Muscle layer of duodenum (tissue), 2 donors: ENCODE data around the gene C10orf88.

Experiments
- H3K27ac ChIP-seq: one replicate; pipeline ENCODE4 v1.7.0; 2013; ENCODE audit warnings: mild to moderate bottlenecking, low read length
- H3K27me3 ChIP-seq: one replicate; pipeline ENCODE4 v1.7.0; 2013; ENCODE audit warnings: low read depth, mild to moderate bottlenecking, control low read depth, low read length
- H3K36me3 ChIP-seq, 2 donors: one replicate each; pipeline ENCODE4 v1.7.0; 2013; ENCODE audit warnings: low read length in 2 of 2, control low read depth in 1 of 2, mild to moderate bottlenecking in 1 of 2; ENCODE audit not compliant: insufficient read depth in 2 of 2, control insufficient read depth in 1 of 2
- H3K4me1 ChIP-seq, 2 donors: one replicate each; pipeline ENCODE4 v1.7.0; 2013; ENCODE audit warnings: low read length in 2 of 2, mild to moderate bottlenecking in 2 of 2, control low read depth in 1 of 2, moderate library complexity in 1 of 2; ENCODE audit not compliant: insufficient read depth in 2 of 2, control insufficient read depth in 1 of 2
- H3K4me3 ChIP-seq, 2 donors: one replicate each; pipeline ENCODE4 v1.7.0; 2013; ENCODE audit warnings: low read length in 2 of 2, low read depth in 1 of 2, mild to moderate bottlenecking in 1 of 2
- H3K9me3 ChIP-seq, 2 donors: one replicate each; pipeline ENCODE4 v1.7.0; 2013; ENCODE audit warnings: low read length in 2 of 2, control low read depth in 1 of 2, mild to moderate bottlenecking in 1 of 2; ENCODE audit not compliant: control insufficient read depth in 1 of 2
- donor health status: healthy.

The C10orf88 gene

GRCh38 chr10:122953902-122954730 is at the start of gene C10orf88:
C10orf88 (minus strand) TSS chr10:122954227; CDS start chr10:122954178, 49 bp downstream.
- no peaks in the 10 kb centered on the region for H3K9me3 ChIP-seq
- H3K27me3 ChIP-seq = no peaks in the 10 kb centered on the region
- peak within 1 kb of the TSS; percentile 65 to 89 for H3K4me3 ChIP-seq
- H3K27ac ChIP-seq = no peak within 1 kb of the TSS
- H3K4me1 ChIP-seq = peaks cover 0 to 16% of the 10 kb centered on the region in 2 donors
- H3K36me3 ChIP-seq = peaks cover 3 to 6% of the 10 kb centered on the region in 2 donors

GRCh38 chr10:123001370-123001769 is 47.3 kb upstream of the C10orf88 start:
- H3K27ac ChIP-seq = no peak overlapping the region
- H3K4me1 ChIP-seq = peaks cover 0 to 36% of the 10 kb centered on the region in 2 donors
- no peaks in the 10 kb centered on the region for H3K9me3 ChIP-seq
- H3K4me3 ChIP-seq = no peak overlapping the region
- peaks cover 0 to 4% of the 10 kb centered on the region in 2 donors for H3K36me3 ChIP-seq
- no peaks in the 10 kb centered on the region for H3K27me3 ChIP-seq

GRCh38 chr10:123000155-123000554 is 46.1 kb upstream of the C10orf88 start:
- Histone ChIP-seq H3K4me3 (no peak overlapping the region), H3K4me1 (peaks cover 0 to 28% of the 10 kb centered on the region in 2 donors), H3K36me3 (peaks cover 3 to 16% of the 10 kb centered on the region in 2 donors), H3K27me3 (no peaks in the 10 kb centered on the region), H3K27ac (no peak overlapping the region), H3K9me3 (no peaks in the 10 kb centered on the region)

- Histone ChIP-seq H3K36me3 (peaks cover 9 to 24% of the 10 kb centered on the region in 2 donors), H3K4me1 (peaks cover 0 to 23% of the 10 kb centered on the region in 2 donors), H3K27me3 (no peaks in the 10 kb centered on the region), H3K9me3 (no peaks in the 10 kb centered on the region), H3K27ac (no peak overlapping the region), H3K4me3 (no peak overlapping the region)
These were observed 45.3 kb upstream of the C10orf88 start for GRCh38 chr10:122999347-122999746.

GRCh38 chr10:122998934-122999333 is 44.9 kb upstream of the C10orf88 start:
- H3K9me3 ChIP-seq = no peaks in the 10 kb centered on the region
- no peak overlapping the region for H3K4me3 ChIP-seq
- no peak overlapping the region for H3K27ac ChIP-seq
- no peaks in the 10 kb centered on the region for H3K27me3 ChIP-seq
- H3K4me1 ChIP-seq = peaks cover 0 to 19% of the 10 kb centered on the region in 2 donors
- H3K36me3 ChIP-seq = peaks cover 13 to 28% of the 10 kb centered on the region in 2 donors

GRCh38 chr10:122998360-122998917 is 44.4 kb upstream of the C10orf88 start:
- peaks cover 17 to 32% of the 10 kb centered on the region in 2 donors for H3K36me3 ChIP-seq
- H3K4me3 ChIP-seq = no peak overlapping the region
- H3K4me1 ChIP-seq = peaks cover 0 to 16% of the 10 kb centered on the region in 2 donors
- H3K9me3 ChIP-seq = no peaks in the 10 kb centered on the region
- no peaks in the 10 kb centered on the region for H3K27me3 ChIP-seq
- H3K27ac ChIP-seq = no peak overlapping the region

- Histone ChIP-seq H3K4me1 (peaks cover 0 to 16% of the 10 kb centered on the region in 2 donors), H3K36me3 (peaks cover 17 to 32% of the 10 kb centered on the region in 2 donors), H3K4me3 (no peak overlapping the region), H3K27me3 (no peaks in the 10 kb centered on the region), H3K27ac (no peak overlapping the region), H3K9me3 (no peaks in the 10 kb centered on the region)
These were observed 43.8 kb upstream of the C10orf88 start for GRCh38 chr10:122997864-122998263.

- no peak overlapping the region for H3K27ac ChIP-seq
- peaks cover 0 to 16% of the 10 kb centered on the region in 2 donors for H3K4me1 ChIP-seq
- no peaks in the 10 kb centered on the region for H3K9me3 ChIP-seq
- peaks cover 23 to 42% of the 10 kb centered on the region in 2 donors for H3K36me3 ChIP-seq
- H3K27me3 ChIP-seq = no peaks in the 10 kb centered on the region
- no peak overlapping the region for H3K4me3 ChIP-seq
These were observed 41.9 kb upstream of the C10orf88 start for GRCh38 chr10:122995936-122996335.

GRCh38 chr10:122993797-122994336 is 39.8 kb upstream of the C10orf88 start:
- Histone ChIP-seq H3K4me1 (peaks cover 0 to under 1% of the 10 kb centered on the region in 2 donors), H3K27me3 (no peaks in the 10 kb centered on the region), H3K36me3 (peaks cover 23 to 42% of the 10 kb centered on the region in 2 donors), H3K9me3 (no peaks in the 10 kb centered on the region), H3K4me3 (no peak overlapping the region), H3K27ac (no peak overlapping the region)

- no peak overlapping the region for H3K4me3 ChIP-seq
- no peaks in the 10 kb centered on the region for H3K9me3 ChIP-seq
- no peaks in the 10 kb centered on the region for H3K27me3 ChIP-seq
- H3K36me3 ChIP-seq = peaks cover 23 to 38% of the 10 kb centered on the region in 2 donors
- H3K27ac ChIP-seq = no peak overlapping the region
- H3K4me1 ChIP-seq = no peaks in the 10 kb centered on the region
These were observed 38.1 kb upstream of the C10orf88 start for GRCh38 chr10:122992031-122992585.

GRCh38 chr10:122990278-122990677 is 36.3 kb upstream of the C10orf88 start:
- Histone ChIP-seq H3K27ac (no peak overlapping the region), H3K36me3 (peaks cover 21 to 27% of the 10 kb centered on the region in 2 donors), H3K27me3 (no peaks in the 10 kb centered on the region), H3K9me3 (no peaks in the 10 kb centered on the region), H3K4me1 (no peaks in the 10 kb centered on the region), H3K4me3 (no peak overlapping the region)
